Type B pancreatic cell (in vitro differentiated cells): ENCODE measurements around the gene TRIM10. TPM values are rescaled to one million over a fixed set of nuclear protein-coding genes. Genes with fewer than 3 reads are reported as not detected.

Experiments used
- DNase-seq: peaks from one replicate; pipeline ENCODE4 v3.0.0; 2021; ENCODE audit warnings: mixed read lengths; ENCODE audit not compliant: unreplicated experiment; ENCODE audit errors: extremely low spot score
- H3K27ac Mint-ChIP-seq: 2 replicates; pipeline ENCODE4 v1.8.0; 2021; ENCODE audit warnings: mild to moderate bottlenecking, mixed read lengths
- H3K27me3 Mint-ChIP-seq: 2 replicates; pipeline ENCODE4 v1.8.0; 2021; ENCODE audit warnings: mixed read lengths
- H3K36me3 Mint-ChIP-seq: 2 replicates; pipeline ENCODE4 v1.8.0; 2021; ENCODE audit warnings: mixed read lengths
- H3K4me1 Mint-ChIP-seq: one replicate; pipeline ENCODE4 v1.8.0; 2021; ENCODE audit warnings: mixed read lengths; ENCODE audit not compliant: unreplicated experiment
- H3K4me3 Mint-ChIP-seq: 2 replicates; pipeline ENCODE4 v1.8.0; 2021; ENCODE audit warnings: mild to moderate bottlenecking, mixed read lengths
- H3K9me3 Mint-ChIP-seq: 2 replicates; pipeline ENCODE4 v1.8.0; 2021; ENCODE audit warnings: mixed read lengths
- total RNA-seq: library from RNA; stranded (reverse); gene quantifications from 2 replicates; pipeline ENCODE4 v1.2.1, GENCODE V29; 2021; ENCODE audit warnings: low replicate concordance
- TF ChIP-seq, protein P1 (sequence below): fragments of 200-600 bp; sonication (generic); conservative IDR thresholded peaks from 2 replicates; pipeline ENCODE4 v1.5.0; 2021; ENCODE audit warnings: antibody characterized with exemption, mild to moderate bottlenecking

TRIM10 gene
- total RNA-seq, 1 donor from 2014 or later, result not detected

DNA sequence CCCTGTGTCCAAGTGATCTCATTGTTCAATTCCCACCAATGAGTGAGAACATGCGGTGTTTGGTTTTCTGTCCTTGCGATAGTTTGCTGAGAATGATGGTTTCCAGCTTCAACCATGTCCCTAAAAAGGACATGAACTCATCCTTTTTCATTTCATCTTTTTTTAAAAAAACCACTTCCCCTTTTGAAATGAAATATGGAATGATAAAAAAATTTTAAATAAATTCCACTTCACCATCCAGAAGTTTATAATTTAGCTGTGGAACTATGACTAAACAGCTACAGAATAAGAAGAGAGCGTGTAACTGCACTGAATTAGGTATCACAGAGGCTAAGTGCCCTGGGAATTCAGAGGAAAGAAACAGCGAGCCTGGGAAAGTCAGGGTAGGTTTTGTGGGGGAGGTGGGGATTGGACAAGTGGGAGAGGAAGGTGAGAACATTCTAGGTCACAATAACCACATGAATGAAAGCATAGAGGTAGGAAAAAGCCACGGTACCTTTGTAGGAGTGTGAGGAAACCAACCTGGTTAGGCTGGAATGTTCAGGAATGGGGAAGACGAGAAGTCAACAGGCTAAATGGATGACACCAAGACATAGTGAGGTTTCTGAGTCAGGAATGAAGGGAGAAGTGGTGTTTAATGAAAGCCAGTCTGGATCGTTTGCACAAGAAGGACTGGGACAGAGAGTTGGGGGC is 11.0 kb downstream of the TRIM10 start:
- Mint-ChIP-seq H3K9me3 (no peaks in the 10 kb centered on the region), H3K27ac (no peak overlapping the region), H3K4me1 (peaks cover 11% of the 10 kb centered on the region), H3K36me3 (no peaks in the 10 kb centered on the region), H3K4me3 (no peak overlapping the region), H3K27me3 (peaks cover 70% of the 10 kb centered on the region)
- DNase-seq, result no peak
- TF ChIP-seq, protein P1, sequence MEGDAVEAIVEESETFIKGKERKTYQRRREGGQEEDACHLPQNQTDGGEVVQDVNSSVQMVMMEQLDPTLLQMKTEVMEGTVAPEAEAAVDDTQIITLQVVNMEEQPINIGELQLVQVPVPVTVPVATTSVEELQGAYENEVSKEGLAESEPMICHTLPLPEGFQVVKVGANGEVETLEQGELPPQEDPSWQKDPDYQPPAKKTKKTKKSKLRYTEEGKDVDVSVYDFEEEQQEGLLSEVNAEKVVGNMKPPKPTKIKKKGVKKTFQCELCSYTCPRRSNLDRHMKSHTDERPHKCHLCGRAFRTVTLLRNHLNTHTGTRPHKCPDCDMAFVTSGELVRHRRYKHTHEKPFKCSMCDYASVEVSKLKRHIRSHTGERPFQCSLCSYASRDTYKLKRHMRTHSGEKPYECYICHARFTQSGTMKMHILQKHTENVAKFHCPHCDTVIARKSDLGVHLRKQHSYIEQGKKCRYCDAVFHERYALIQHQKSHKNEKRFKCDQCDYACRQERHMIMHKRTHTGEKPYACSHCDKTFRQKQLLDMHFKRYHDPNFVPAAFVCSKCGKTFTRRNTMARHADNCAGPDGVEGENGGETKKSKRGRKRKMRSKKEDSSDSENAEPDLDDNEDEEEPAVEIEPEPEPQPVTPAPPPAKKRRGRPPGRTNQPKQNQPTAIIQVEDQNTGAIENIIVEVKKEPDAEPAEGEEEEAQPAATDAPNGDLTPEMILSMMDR, result no peak

DNA sequence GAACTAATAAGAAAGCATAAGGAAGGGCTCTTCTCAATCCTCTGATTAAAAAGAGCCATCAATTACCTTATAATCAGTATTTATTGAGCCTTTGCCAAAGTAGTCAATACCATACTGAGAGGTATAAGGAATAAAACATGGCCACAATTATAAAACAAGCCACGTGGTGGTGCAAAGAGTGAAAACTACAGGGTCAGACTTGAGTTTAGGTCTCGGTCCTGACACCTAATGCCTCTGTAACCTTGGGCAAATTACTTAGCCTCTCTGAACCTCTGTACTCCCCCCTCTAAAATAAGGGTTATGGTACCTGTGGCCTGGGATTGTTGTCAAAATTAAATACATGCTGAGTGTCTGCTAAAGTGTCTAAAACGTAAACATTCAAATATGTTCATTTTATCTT is 11.8 kb downstream of the TRIM10 start:
- H3K27me3 Mint-ChIP-seq, result peaks cover 70% of the 10 kb centered on the region
- DNase-seq, result no peak
- TF ChIP-seq, protein P1, result no peak

DNA sequence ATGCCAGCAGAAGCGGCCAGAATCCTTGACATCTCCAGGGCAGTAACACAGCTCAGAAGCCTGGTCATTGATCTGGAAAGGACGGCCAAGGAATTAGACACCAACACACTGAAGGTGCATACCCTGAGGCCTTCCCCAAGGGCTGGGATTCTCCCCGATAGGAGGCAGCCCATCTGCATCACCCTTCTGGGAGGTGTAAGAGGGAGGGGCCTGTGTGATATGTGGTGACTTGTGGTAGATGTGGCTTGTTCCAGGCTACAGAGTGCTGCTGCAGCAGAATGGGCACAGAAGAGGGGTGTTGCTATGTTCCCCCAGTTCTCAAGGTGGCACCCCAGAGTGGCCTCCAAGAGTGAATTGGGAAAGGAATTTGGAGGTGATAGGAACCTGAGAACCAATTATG is 13.9 kb downstream of the TRIM10 start:
- Mint-ChIP-seq H3K27ac (no peak overlapping the region), H3K36me3 (no peaks in the 10 kb centered on the region), H3K4me1 (peaks cover 6% of the 10 kb centered on the region), H3K9me3 (no peaks in the 10 kb centered on the region), H3K4me3 (no peak overlapping the region), H3K27me3 (peaks cover 66% of the 10 kb centered on the region)
- no peak for DNase-seq
- TF ChIP-seq, protein P1, result no peak

More for the DNA sequence above, 11.8 kb downstream of the TRIM10 start:
- H3K27ac Mint-ChIP-seq, result no peak overlapping the region
- H3K4me3 Mint-ChIP-seq, result no peak overlapping the region
- no peaks in the 10 kb centered on the region for H3K9me3 Mint-ChIP-seq
- peaks cover 6% of the 10 kb centered on the region for H3K4me1 Mint-ChIP-seq
- H3K36me3 Mint-ChIP-seq, result no peaks in the 10 kb centered on the region

DNA sequence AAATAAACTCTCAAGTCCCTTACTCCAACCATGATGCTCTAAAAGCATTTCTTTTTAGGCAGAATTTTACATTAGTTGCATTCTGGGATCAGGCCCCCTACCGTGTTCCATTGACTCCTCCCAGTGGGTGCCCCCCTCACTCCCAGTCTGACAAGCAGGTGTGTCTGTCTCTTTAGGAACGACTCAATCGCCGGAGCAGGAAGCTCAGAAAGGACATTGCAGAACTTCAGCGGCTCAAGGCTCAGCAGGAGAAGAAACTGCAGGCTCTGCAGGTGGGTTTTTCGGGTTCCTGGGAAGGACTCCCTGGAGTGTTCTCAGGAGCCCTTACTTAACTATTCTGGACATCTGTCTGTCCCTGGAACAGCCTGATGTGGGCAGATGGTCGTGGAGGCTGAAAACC is 15.2 kb downstream of the TRIM10 start:
- Mint-ChIP-seq H3K36me3 (no peaks in the 10 kb centered on the region), H3K27me3 (peaks cover 72% of the 10 kb centered on the region), H3K9me3 (no peaks in the 10 kb centered on the region), H3K4me3 (no peak overlapping the region), H3K27ac (no peak overlapping the region), H3K4me1 (peaks cover 6% of the 10 kb centered on the region)
- DNase-seq, result no peak
- TF ChIP-seq, protein P1, result no peak

DNA sequence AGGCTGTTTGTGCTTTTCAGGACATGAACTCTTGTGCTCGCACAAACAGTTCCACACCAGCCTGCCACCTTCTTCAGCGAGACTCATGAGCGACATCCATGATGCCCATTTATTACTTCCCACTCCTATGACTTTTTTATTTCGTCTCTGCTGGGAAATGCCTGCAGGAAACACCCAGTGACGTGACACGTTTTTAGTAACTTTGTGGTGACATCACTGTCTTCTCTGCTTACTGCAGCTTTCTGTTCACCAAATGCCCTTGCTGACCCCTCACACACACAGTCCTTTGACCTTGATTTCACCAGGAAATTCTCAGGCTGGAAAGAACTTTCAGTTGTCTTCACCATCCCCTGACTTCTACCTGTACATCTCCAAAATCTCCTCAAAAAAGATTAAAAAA is 16.2 kb downstream of the TRIM10 start:
- Mint-ChIP-seq H3K27ac (no peak overlapping the region), H3K4me3 (no peak overlapping the region), H3K27me3 (peaks cover 70% of the 10 kb centered on the region), H3K9me3 (no peaks in the 10 kb centered on the region), H3K36me3 (no peaks in the 10 kb centered on the region), H3K4me1 (no peaks in the 10 kb centered on the region)
- TF ChIP-seq, protein P1, result no peak
- no peak for DNase-seq
